ENCODE data around the gene AOC3. TPM values are rescaled to one million over a fixed set of nuclear protein-coding genes. Genes with fewer than 3 reads are reported as not detected.

AOC3 gene
- total and polyA plus RNA-seq, 2 donors (not counting 3 experiments of a cell fraction or from before 2014, with no cell fraction given): 0.11 to 0.27 TPM

DNA sequence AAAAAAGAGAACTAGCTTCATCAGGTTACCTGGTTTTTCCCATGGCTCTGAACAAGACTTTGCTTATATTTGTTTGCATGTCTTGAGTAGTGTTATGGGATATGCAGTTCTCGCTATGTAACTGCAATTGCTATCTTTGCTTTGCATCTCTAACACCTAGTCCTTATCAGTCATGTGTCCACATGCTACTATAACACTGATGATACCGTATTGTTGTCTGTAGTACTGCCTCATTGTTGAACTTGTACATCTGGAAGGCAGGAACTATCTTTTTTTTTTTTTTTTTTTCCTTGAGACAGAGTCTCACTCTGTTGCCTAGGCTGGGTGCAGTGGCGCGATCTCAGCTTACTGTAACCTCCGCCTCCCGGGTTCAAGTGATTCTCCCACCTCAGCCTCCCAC is 15.3 kb upstream of the AOC3 start:
- FAIRE-seq (no peak), DNase-seq (ENCODE audit: low read depth, low spot score) (no peak)
- peaks cover 17% of the 10 kb centered on the region for H3K4me1 ChIP-seq (ENCODE audit: control insufficient read depth, extremely low read depth, insufficient read depth, low read length)
- H3K27me3 ChIP-seq (ENCODE audit: control insufficient read depth in 2 of 2, insufficient read depth in 2 of 2, low read length in 2 of 2): no peaks in the 10 kb centered on the region
- no peak overlapping the region for H3K4me3 ChIP-seq (replicated peaks in 1 of 3; ENCODE audit: insufficient read depth in 1 of 3, low read depth in 1 of 3, low read length in 3 of 3)
- TF ChIP-seq FOS (IDR thresholded peaks at IDR 0.05; ENCODE audit: borderline replicate concordance, insufficient read depth, low read length) (no peak), CTCF (IDR thresholded peaks at IDR 0.05; ENCODE audit: extremely low read depth in 1 of 2, insufficient read depth in 1 of 2, low read depth in 1 of 2, low read length in 2 of 2) (no peak), MAX (IDR thresholded peaks at IDR 0.05; ENCODE audit: insufficient read depth, insufficient read length) (no peak), EZH2 (IDR thresholded peaks at IDR 0.05; ENCODE audit: borderline replicate concordance, low read depth, low read length, severe bottlenecking) (no peak), MYC (IDR thresholded peaks at IDR 0.05; ENCODE audit: low read depth, low read length) (no peak), GATA2 (IDR thresholded peaks at IDR 0.05; ENCODE audit: insufficient read depth, insufficient read length, low read depth, low read length) (no peak), JUN (IDR thresholded peaks at IDR 0.05; ENCODE audit: borderline replicate concordance, insufficient read depth, insufficient read length, low read depth) (no peak), POLR2A (IDR thresholded peaks at IDR 0.05; ENCODE audit: low read depth, low read length) (no peak), POLR2AphosphoS5 (IDR thresholded peaks at IDR 0.05; ENCODE audit: insufficient read depth, low read depth, low read length) (no peak)
- no peaks in the 10 kb centered on the region for H3K9me1 ChIP-seq (replicated peaks; ENCODE audit: control insufficient read depth, extremely low read depth, insufficient read depth, low read length)
- H3K36me3 ChIP-seq (ENCODE audit: control insufficient read depth in 2 of 2, extremely low read depth in 1 of 2, insufficient read depth in 2 of 2, low read length in 2 of 2): peaks cover 18% of the 10 kb centered on the region in 2 experiments
- dilution Hi-C loops (cut with MboI; ENCODE audit: extremely low pct_ligation_motif_present, low sequenced_read_pairs): no loop called here
- no peak overlapping the region for H2AFZ ChIP-seq (ENCODE audit: low read depth, low read length)
- no peak overlapping the region for H3K27ac ChIP-seq (ENCODE audit: insufficient read depth, low read depth, low read length)
- no peaks in the 10 kb centered on the region for H3K9me3 ChIP-seq (replicated peaks; ENCODE audit: control insufficient read depth, insufficient read depth, low read length)
- ChIA-PET POLR2A (no interaction called here), CTCF (interaction anchor here (1.2 to 3.0 kb wide), 4 partner anchors 11 to 93 kb away, joined by 3 to 14 read pairs (median 6); partner anchors contain the start of gene BECN1)
- H3K79me2 ChIP-seq (ENCODE audit: control insufficient read depth, insufficient read depth, low read length): peaks cover 26% of the 10 kb centered on the region
- no peak overlapping the region for H3K4me2 ChIP-seq (ENCODE audit: insufficient read depth, low read length)
- H3K9ac ChIP-seq (replicated peaks; ENCODE audit: extremely low read depth, insufficient read depth, low read length): no peak overlapping the region
- no peaks in the 10 kb centered on the region for H4K20me1 ChIP-seq (replicated peaks; ENCODE audit: control insufficient read depth, extremely low read depth, insufficient read depth, low read length)
- BruUV-seq (replicated peaks): no TSS peak
- intact Hi-C loops (cut with micrococcal nuclease): no loop called here

All from endothelial cell of umbilical vein (primary cell).